Measurements from ENCODE around the gene PPM1B. TPM values are rescaled to one million over a fixed set of nuclear protein-coding genes. Genes with fewer than 3 reads are reported as not detected.

The PPM1B gene
- total and polyA plus RNA-seq, 11 donors: 22.6 to 65.9 (median 48.0) TPM

GRCh38 chr2:44167311-44167907, 1.3 kb upstream of the PPM1B start:
- WGBS, 4 donors: 30 to 38% (median 30%) methylated on average over 18 of the region's 18 CpGs
- TF ChIP-seq POLR2A (IDR thresholded peaks at IDR 0.05) (no peak), CTCF (IDR thresholded peaks at IDR 0.05) (no peak)
- peak overlapping the region in 11 of 12 donors; percentile 18 to 87 (median 59) for H3K4me3 ChIP-seq
- H3K27me3 ChIP-seq: no peaks in the 10 kb centered on the region
- ATAC-seq (no peak), DNase-seq (no peak)
- no peaks in the 10 kb centered on the region for H3K36me3 ChIP-seq
- peak overlapping the region; percentile 90 to 98 (median 94) for H3K27ac ChIP-seq
- H3K4me1 ChIP-seq: peaks cover 0 to 28% (median 19%) of the 10 kb centered on the region in 12 donors
- intact Hi-C loops (cut with DNase I): loop anchor here in 6 of 10 donors (5.0 to 10.0 kb wide), 4 partner anchors 75 to 173 kb away; partner anchors contain the start of gene LRPPRC (in 2 of the 6)
- H3K9me3 ChIP-seq: peaks cover 0 to 9% (median 0%) of the 10 kb centered on the region in 12 donors

- peaks cover 0 to 33% (median 20%) of the 10 kb centered on the region in 12 donors for H3K4me1 ChIP-seq
- ATAC-seq (peak; percentile 93 to 95 (median 94)), DNase-seq (peak; percentile 96 to 100 (median 99))
- H3K9me3 ChIP-seq: peaks cover 0 to 9% (median 0%) of the 10 kb centered on the region in 12 donors
- intact Hi-C loops (cut with DNase I): loop anchor here in 6 of 10 donors (1.0 to 10.0 kb wide), 8 partner anchors 74 to 193 kb away; partner anchors contain the start of genes CAMKMT (in 3 of the 6), PREPL (in 3 of the 6) and LRPPRC (in 2 of the 6)
- H3K36me3 ChIP-seq: no peaks in the 10 kb centered on the region
- TF ChIP-seq POLR2A (IDR thresholded peaks at IDR 0.05) (peak in 1 of 2 donors; percentile 47), CTCF (IDR thresholded peaks at IDR 0.05) (no peak)
- H3K4me3 ChIP-seq: peak overlapping the region; percentile 18 to 87 (median 58)
- H3K27me3 ChIP-seq: no peaks in the 10 kb centered on the region
- 0 to 1% (median 1%) methylated on average over 43 to 46 of the region's 46 CpGs for WGBS, 4 donors
- H3K27ac ChIP-seq: peak overlapping the region; percentile 90 to 98 (median 94)
Measured at GRCh38 chr2:44167908-44168680, 581 bp upstream of the PPM1B start.

DNA sequence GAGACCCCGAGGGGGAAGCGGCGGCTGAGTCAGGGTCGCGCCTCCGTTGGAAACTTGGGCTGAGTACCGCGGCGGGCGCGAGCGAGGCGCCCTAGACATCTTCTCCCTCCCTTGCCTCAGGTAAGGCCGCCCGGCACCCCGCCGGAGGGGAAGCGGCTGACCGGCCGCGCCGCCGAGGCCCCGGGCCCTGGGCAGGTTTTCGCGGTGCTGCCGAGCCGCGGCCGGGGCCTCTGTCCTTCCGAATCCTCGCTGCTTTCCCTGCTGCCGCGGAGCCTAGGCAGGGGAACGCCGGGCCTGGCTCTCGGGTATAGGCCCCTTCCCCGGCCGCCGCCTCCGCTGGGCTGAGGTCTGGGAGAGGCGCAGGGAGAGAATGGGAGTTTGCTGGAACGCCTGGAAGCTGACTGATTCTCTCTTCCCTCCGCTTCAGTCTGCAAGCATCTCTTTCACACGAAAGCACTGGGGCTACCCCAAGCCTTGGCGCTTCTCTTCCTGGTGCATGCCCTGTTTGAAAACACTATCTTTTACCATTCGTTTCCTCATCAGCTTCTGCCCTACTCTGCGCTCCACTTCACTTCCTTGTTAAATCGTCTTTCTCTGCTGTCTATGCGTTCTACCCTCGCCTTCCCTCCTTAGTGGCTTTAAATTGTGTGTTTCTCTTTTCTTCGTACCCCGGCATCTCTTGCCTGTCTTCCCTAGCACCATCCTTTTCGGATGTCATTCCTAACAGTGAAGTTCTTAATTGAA, 652 bp downstream of the PPM1B start:
- 0 to 1% (median 0%) methylated on average over 26 to 54 of the region's 54 CpGs for WGBS, 4 donors
- DNase-seq (peak in 3 of 5 donors; percentile 42 to 72 (median 44)), ATAC-seq (peak in 2 of 4 donors; percentile 0 to 1)
- TF ChIP-seq POLR2A (IDR thresholded peaks at IDR 0.05) (no peak), CTCF (IDR thresholded peaks at IDR 0.05) (no peak)
- H3K27me3 ChIP-seq: no peaks in the 10 kb centered on the region
- intact Hi-C loops (cut with DNase I): loop anchor here in 6 of 10 donors (2.0 to 10.0 kb wide), 6 partner anchors 73 to 191 kb away; partner anchors contain the start of genes CAMKMT (in 2 of the 6), LRPPRC (in 2 of the 6) and PREPL (in 2 of the 6)
- H3K4me3 ChIP-seq: peak overlapping the region; percentile 79 to 96 (median 90)
- no peaks in the 10 kb centered on the region for H3K36me3 ChIP-seq
- peaks cover 0 to 44% (median 20%) of the 10 kb centered on the region in 12 donors for H3K4me1 ChIP-seq
- peaks cover 0 to 8% (median 0%) of the 10 kb centered on the region in 12 donors for H3K9me3 ChIP-seq
- peak overlapping the region; percentile 84 to 96 (median 90) for H3K27ac ChIP-seq

Measured in heart left ventricle (tissue), 16 donors.